ENCODE data around the gene CHD2. TPM values are rescaled to one million over a fixed set of nuclear protein-coding genes. Genes with fewer than 3 reads are reported as not detected.
A peak's percentile ranks its signal among the peaks of the same experiment; 100 is the strongest.

The CHD2 gene
- total RNA-seq, 6 donors from 2014 or later: 102 to 500 (median 155) TPM

DNA sequence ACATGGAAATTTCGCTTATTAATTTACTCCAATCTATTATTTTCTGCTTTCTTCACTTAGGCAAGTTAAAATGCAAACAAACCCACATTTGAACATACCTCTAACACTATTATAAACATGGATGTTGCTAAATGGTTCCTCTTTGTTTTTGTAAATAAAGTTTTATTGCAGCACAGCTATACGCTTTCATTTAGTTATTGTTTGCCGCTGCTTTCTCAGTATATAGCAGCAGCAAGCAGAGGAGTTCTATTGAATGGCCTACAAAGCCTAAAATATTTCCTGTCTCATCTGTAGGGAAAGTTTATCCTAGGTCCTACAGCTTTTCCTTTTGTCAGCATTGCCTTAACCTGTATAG, 7.9 kb upstream of the CHD2 start:
- DNase-seq: no peak
- TF ChIP-seq EP300 (IDR thresholded peaks at IDR 0.05): no peak
- no peak for TF ChIP-seq POLR2A (IDR thresholded peaks at IDR 0.05)
- TF ChIP-seq, protein P1, sequence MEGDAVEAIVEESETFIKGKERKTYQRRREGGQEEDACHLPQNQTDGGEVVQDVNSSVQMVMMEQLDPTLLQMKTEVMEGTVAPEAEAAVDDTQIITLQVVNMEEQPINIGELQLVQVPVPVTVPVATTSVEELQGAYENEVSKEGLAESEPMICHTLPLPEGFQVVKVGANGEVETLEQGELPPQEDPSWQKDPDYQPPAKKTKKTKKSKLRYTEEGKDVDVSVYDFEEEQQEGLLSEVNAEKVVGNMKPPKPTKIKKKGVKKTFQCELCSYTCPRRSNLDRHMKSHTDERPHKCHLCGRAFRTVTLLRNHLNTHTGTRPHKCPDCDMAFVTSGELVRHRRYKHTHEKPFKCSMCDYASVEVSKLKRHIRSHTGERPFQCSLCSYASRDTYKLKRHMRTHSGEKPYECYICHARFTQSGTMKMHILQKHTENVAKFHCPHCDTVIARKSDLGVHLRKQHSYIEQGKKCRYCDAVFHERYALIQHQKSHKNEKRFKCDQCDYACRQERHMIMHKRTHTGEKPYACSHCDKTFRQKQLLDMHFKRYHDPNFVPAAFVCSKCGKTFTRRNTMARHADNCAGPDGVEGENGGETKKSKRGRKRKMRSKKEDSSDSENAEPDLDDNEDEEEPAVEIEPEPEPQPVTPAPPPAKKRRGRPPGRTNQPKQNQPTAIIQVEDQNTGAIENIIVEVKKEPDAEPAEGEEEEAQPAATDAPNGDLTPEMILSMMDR (IDR thresholded peaks at IDR 0.05): no peak
- TF ChIP-seq POLR2AphosphoS5 (IDR thresholded peaks at IDR 0.05): no peak
- Histone ChIP-seq H3K4me1 (peaks cover 33 to 86% (median 72%) of the 10 kb centered on the region in 4 donors), H3K9me3 (no peaks in the 10 kb centered on the region), H3K36me3 (peaks cover 28 to 82% (median 32%) of the 10 kb centered on the region in 4 donors), H3K27me3 (no peaks in the 10 kb centered on the region), H3K4me3 (no peak overlapping the region), H3K27ac (peak overlapping the region in 2 of 4 donors; percentile 34 to 37)
- ATAC-seq (ENCODE audit: low FRiP score in 2 of 2): no peak
- WGBS, 2 donors: 84 to 87% methylated on average over 3 of the region's 3 CpGs

DNA sequence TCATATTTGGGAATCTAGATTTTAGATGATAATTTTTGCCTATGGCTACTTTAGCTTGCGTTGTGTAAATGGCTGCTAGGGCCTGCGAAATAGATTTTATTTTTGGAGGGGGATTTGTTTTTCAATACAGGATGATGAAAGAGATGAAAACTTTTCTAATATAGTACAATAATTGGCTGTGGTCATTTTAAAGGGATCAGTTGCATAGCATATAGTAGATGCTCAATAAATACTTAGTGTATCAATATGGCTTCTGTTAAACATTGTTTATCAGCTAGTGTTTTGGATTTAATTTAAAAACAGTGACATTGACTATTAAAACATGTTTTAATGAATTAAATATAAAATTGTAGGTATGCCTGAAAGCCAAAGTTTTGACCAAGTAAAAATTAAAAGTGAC, 6.9 kb upstream of the CHD2 start:
- 45 to 97% methylated on average over 2 of the region's 2 CpGs for WGBS, 2 donors
- no peak for TF ChIP-seq POLR2AphosphoS5 (IDR thresholded peaks at IDR 0.05)
- TF ChIP-seq, protein P1 (IDR thresholded peaks at IDR 0.05): no peak
- TF ChIP-seq POLR2A (IDR thresholded peaks at IDR 0.05): no peak
- TF ChIP-seq EP300 (IDR thresholded peaks at IDR 0.05): no peak
- H3K27me3 ChIP-seq: no peaks in the 10 kb centered on the region
- ATAC-seq (ENCODE audit: low FRiP score in 2 of 2) (no peak), DNase-seq (no peak)
- H3K4me1 ChIP-seq: peaks cover 30 to 80% (median 71%) of the 10 kb centered on the region in 4 donors
- no peak overlapping the region for H3K27ac ChIP-seq
- H3K36me3 ChIP-seq: peaks cover 25 to 81% (median 33%) of the 10 kb centered on the region in 4 donors
- H3K4me3 ChIP-seq: no peak overlapping the region
- H3K9me3 ChIP-seq: no peaks in the 10 kb centered on the region

DNA sequence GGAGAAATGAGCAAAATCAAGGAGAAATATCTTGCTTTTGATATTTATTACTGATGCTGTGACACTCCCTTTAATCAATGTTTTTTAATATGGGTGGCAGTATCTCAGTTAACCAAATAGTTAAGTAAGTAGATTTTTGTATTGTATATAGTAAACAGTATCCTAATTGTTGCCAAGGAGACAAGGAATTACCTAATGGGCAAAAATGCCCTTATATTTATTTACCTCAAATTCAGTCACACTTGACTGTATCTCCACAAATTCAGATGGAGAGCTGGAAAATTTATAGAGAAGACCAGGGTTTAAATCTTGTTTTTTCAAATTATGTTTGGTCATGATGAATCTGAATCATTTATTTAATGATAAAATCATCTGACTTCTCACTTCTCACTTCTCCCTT, 3.6 kb upstream of the CHD2 start:
- Histone ChIP-seq H3K27ac (peak overlapping the region in 3 of 4 donors; percentile 32 to 67 (median 41)), H3K27me3 (no peaks in the 10 kb centered on the region), H3K4me1 (peaks cover 13 to 61% (median 56%) of the 10 kb centered on the region in 4 donors), H3K36me3 (peaks cover 27 to 56% (median 30%) of the 10 kb centered on the region in 4 donors), H3K4me3 (no peak overlapping the region), H3K9me3 (no peaks in the 10 kb centered on the region)
- no peak for ATAC-seq (ENCODE audit: low FRiP score in 2 of 2)
- no peak for DNase-seq
- TF ChIP-seq EP300 (IDR thresholded peaks at IDR 0.05) (no peak), POLR2AphosphoS5 (IDR thresholded peaks at IDR 0.05) (no peak), POLR2A (IDR thresholded peaks at IDR 0.05) (no peak)
- TF ChIP-seq, protein P1 (IDR thresholded peaks at IDR 0.05): no peak

DNA sequence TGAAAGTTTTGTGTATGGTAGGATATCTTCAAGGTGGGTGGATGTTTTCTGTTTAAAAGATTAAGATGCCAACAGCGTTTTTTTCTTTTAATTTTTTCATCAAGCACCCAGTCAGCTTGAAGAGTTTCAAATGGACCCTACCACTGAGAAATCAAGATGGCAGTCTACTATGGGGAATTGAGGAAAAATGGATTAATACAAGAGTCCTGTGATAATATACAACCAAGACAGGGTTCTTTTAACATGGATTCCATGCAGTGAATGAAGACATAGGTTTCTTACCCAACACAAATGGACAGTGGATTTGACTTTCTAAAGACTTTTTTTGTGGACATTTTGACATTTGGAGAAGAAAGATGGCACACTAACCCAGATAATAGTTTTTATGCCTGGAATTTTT, 2.5 kb upstream of the CHD2 start:
- DNase-seq (no peak), ATAC-seq (ENCODE audit: low FRiP score in 2 of 2) (no peak)
- H3K36me3 ChIP-seq: peaks cover 20 to 48% (median 23%) of the 10 kb centered on the region in 4 donors
- no peak for TF ChIP-seq POLR2AphosphoS5 (IDR thresholded peaks at IDR 0.05)
- TF ChIP-seq POLR2A (IDR thresholded peaks at IDR 0.05): no peak
- no peak for TF ChIP-seq EP300 (IDR thresholded peaks at IDR 0.05)
- TF ChIP-seq, protein P1 (IDR thresholded peaks at IDR 0.05): no peak
- H3K9me3 ChIP-seq: no peaks in the 10 kb centered on the region
- H3K27ac ChIP-seq: no peak overlapping the region
- H3K27me3 ChIP-seq: no peaks in the 10 kb centered on the region
- H3K4me3 ChIP-seq: no peak overlapping the region
- WGBS, 2 donors: 82% methylated on average over 1 of the region's 1 CpG
- H3K4me1 ChIP-seq: peaks cover 14 to 56% (median 51%) of the 10 kb centered on the region in 4 donors

DNA sequence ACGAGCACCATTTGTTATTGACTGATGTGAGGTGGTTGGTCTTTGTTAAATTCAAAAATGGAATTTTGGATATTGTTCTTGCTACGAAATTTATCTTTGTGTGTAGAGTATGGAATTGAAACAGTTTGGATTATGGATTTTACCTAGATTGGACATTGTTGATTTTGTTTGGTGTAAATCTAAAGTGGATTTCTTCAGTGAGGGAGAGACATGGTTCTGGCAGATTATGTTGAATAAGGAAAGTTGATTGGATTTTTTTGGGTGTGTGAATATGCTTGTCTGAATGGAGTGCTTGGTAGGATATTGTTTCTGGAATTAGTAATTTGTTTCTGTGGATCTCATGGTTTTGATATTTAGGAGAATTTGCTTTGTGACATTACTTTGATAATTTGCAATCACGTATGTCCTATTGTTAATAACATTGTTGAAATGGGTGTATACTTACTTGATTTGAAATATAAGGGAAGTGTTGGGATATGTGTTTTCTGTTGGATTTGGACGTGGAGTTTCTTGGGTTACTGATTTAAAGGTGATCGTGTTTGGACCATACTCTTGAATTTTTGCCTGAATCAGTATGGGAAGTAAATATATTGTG, 1.0 kb upstream of the CHD2 start:
- Histone ChIP-seq H3K4me1 (peaks cover 16 to 62% (median 50%) of the 10 kb centered on the region in 4 donors), H3K27me3 (no peaks in the 10 kb centered on the region), H3K4me3 (no peak overlapping the region), H3K36me3 (peaks cover 7 to 34% (median 9%) of the 10 kb centered on the region in 4 donors), H3K27ac (peak overlapping the region; percentile 19 to 99 (median 97)), H3K9me3 (no peaks in the 10 kb centered on the region)
- DNase-seq (no peak), ATAC-seq (ENCODE audit: low FRiP score in 2 of 2) (no peak)
- TF ChIP-seq POLR2AphosphoS5 (IDR thresholded peaks at IDR 0.05): no peak
- no peak for TF ChIP-seq EP300 (IDR thresholded peaks at IDR 0.05)
- no peak for TF ChIP-seq POLR2A (IDR thresholded peaks at IDR 0.05)
- TF ChIP-seq, protein P1 (IDR thresholded peaks at IDR 0.05): no peak
- WGBS, 2 donors: 89 to 92% methylated on average over 5 of the region's 5 CpGs

Measured in upper lobe of left lung (tissue), 6 donors.